B cell (primary cell): ENCODE results near the gene SELENOF. TPM values are rescaled to one million over a fixed set of nuclear protein-coding genes. Genes with fewer than 3 reads are reported as not detected.

Experiments
- ATAC-seq: fragments of 200-7000 bp; cut with Tn5 transposase; one replicate; pipeline ENCODE4 v1.10.0; 2021; ENCODE audit warnings: low read depth, mild to moderate bottlenecking, moderate number of reproducible peaks, moderate library complexity
- CTCF ChIA-PET: fragments of 350-600 bp; sonication (Branson Sonifier 250); formaldehyde crosslinking; loops from one replicate; lab custom pipeline; 2021; ENCODE audit warnings: antibody characterized with exemption, inconsistent platforms; lab: Charles Lee
- POLR2A ChIA-PET: fragments of 350-600 bp; sonication (Branson Sonifier 250); formaldehyde crosslinking; loops from one replicate; lab custom pipeline; 2021; ENCODE audit warnings: antibody characterized with exemption; lab: Charles Lee
- DNase-seq: peaks from one replicate; pipeline ENCODE4 v3.0.0; 2013
- H2AFZ ChIP-seq: 2 replicates; pipeline ENCODE4 v1.6.1; 2012; ENCODE audit warnings: mild to moderate bottlenecking, low read depth, low read length; ENCODE audit not compliant: insufficient read depth, poor library complexity, severe bottlenecking
- H3K27ac ChIP-seq, 2 donors: 1 replicate in 1 of 2; 2 replicates in 1 of 2; pipeline ENCODE4 v1.5.1; 2012 to 2013; ENCODE audit warnings: low read length in 2 of 2, mild to moderate bottlenecking in 2 of 2, moderate library complexity in 1 of 2
- H3K27me3 ChIP-seq, 4 experiments: fragments of 200-600 bp in 1 of 4; sonication (generic) in 1 of 4; replicated peaks in 1 of 4; 1 replicate in 2 of 4; 2 replicates in 2 of 4; pipeline versions ENCODE4 v1.6.1 to v1.7.0; 2013 to 2016; ENCODE audit warnings: low read length in 3 of 4, mild to moderate bottlenecking in 2 of 4, mixed read lengths in 1 of 4, moderate library complexity in 1 of 4; ENCODE audit not compliant: insufficient read depth in 4 of 4, control insufficient read depth in 3 of 4; ENCODE audit errors: control extremely low read depth in 1 of 4
- H3K36me3 ChIP-seq, 2 experiments: replicated peaks in 1 of 2; 1 replicate in 1 of 2; 2 replicates in 1 of 2; pipeline versions ENCODE4 v1.6.1 to v1.7.1; 2013; ENCODE audit warnings: low read length in 1 of 2; ENCODE audit not compliant: insufficient read depth in 2 of 2, control insufficient read depth in 1 of 2; ENCODE audit errors: control extremely low read depth in 1 of 2, extremely low read depth in 1 of 2
- H3K4me1 ChIP-seq, 2 donors: fragments of 200-600 bp in 1 of 2; sonication (generic) in 1 of 2; 1 replicate in 1 of 2; 2 replicates in 1 of 2; pipeline versions ENCODE4 v1.5.1 to v1.6.1; 2013 to 2017; ENCODE audit warnings: low read length in 2 of 2; ENCODE audit not compliant: control insufficient read depth in 2 of 2, insufficient read depth in 2 of 2
- H3K4me2 ChIP-seq: replicated peaks from 2 replicates; pipeline ENCODE3; 2012; ENCODE audit warnings: mild to moderate bottlenecking, low read depth, low read length; ENCODE audit not compliant: poor library complexity, severe bottlenecking
- H3K4me3 ChIP-seq, 5 experiments: fragments of 200-600 bp in 1 of 5; sonication (generic) in 1 of 5; 1 replicate in 3 of 5; 2 replicates in 2 of 5; pipeline versions ENCODE4 v1.5.1 to v1.7.0; 2011 to 2016; ENCODE audit warnings: low read length in 4 of 5, mild to moderate bottlenecking in 4 of 5, low read depth in 2 of 5, control low read depth in 1 of 5, moderate library complexity in 1 of 5; ENCODE audit not compliant: insufficient read depth in 1 of 5; ENCODE audit errors: control extremely low read depth in 1 of 5, extremely low read depth in 1 of 5
- H3K79me2 ChIP-seq: fragments of 200-600 bp; sonication (generic); one replicate; pipeline ENCODE4 v1.6.0; 2016; ENCODE audit warnings: low read length; ENCODE audit not compliant: control insufficient read depth, insufficient read depth
- H3K9ac ChIP-seq: fragments of 200-600 bp; sonication (generic); 2 replicates; pipeline ENCODE4 v1.6.1; 2017; ENCODE audit warnings: mild to moderate bottlenecking, low read length, moderate library complexity
- H3K9me3 ChIP-seq, 3 donors: one replicate each; pipeline versions ENCODE4 v1.6.1 to v1.7.1; 2013; ENCODE audit warnings: low read length in 2 of 3; ENCODE audit not compliant: control insufficient read depth in 2 of 3, insufficient read depth in 1 of 3; ENCODE audit errors: control extremely low read depth in 1 of 3
- H4K20me1 ChIP-seq: 2 replicates; pipeline ENCODE4 v1.6.0; 2012; ENCODE audit warnings: mild to moderate bottlenecking, low read length; ENCODE audit not compliant: insufficient read depth, control insufficient read depth, poor library complexity, severe bottlenecking
- H3K27ac Mint-ChIP-seq: one replicate; pipeline ENCODE4 v1.8.0; 2021; ENCODE audit warnings: mixed read lengths
- H3K27me3 Mint-ChIP-seq: one replicate; pipeline ENCODE4 v1.8.0; 2021; ENCODE audit warnings: mixed read lengths
- H3K4me1 Mint-ChIP-seq: one replicate; pipeline ENCODE4 v1.8.0; 2021; ENCODE audit warnings: mixed read lengths
- H3K4me3 Mint-ChIP-seq: one replicate; pipeline ENCODE4 v1.8.0; 2021; ENCODE audit warnings: mixed read lengths
- H3K9me3 Mint-ChIP-seq: one replicate; pipeline ENCODE4 v1.8.0; 2022; ENCODE audit warnings: mixed read lengths; ENCODE audit not compliant: insufficient read depth
- CTCF ChIP-seq: fragments of 200-600 bp; IDR thresholded peaks from one replicate; pipeline ENCODE4 v1.8.0; 2022; ENCODE audit warnings: antibody characterized with exemption, mild to moderate bottlenecking
- EZH2 ChIP-seq: IDR thresholded peaks from 2 replicates; pipeline ENCODE4 v1.6.1; 2012; ENCODE audit warnings: borderline replicate concordance, low read depth, mild to moderate bottlenecking, moderate library complexity, low read length; ENCODE audit not compliant: insufficient read depth, poor library complexity, severe bottlenecking
- WGBS: methylation state at CpG from one replicate; pipeline ENCODE4 v1.1.5; 2013; ENCODE audit warnings: missing lambda C conversion rate; ENCODE audit not compliant: insufficient coverage; 5-methylcytosine and 5-hydroxymethylcytosine counted together
- intact Hi-C: fragments of 100-400 bp; cut with micrococcal nuclease; formaldehyde crosslinking; loops from one replicate; pipeline ENCODE4 v1.10.0; 2022
- polyA plus RNA-seq: library from polyadenylated mRNA; depleted of rRNA; stranded (reverse); fragments of >200 nt; gene quantifications from 2 replicates; pipeline ENCODE4 v1.2.3, GENCODE V29; 2012
- total RNA-seq, 2 donors: library from RNA; stranded (reverse); fragments of 120-200 nt in 1 of 2; gene quantifications; 1 replicate in 1 of 2; 2 replicates in 1 of 2; pipeline versions ENCODE4 v1.2.3 to v1.2.4, GENCODE V29; 2013 to 2022

Gene SELENOF
- total and polyA plus RNA-seq, 2 donors (not counting 1 experiment from before 2014, with no cell fraction given), result 113 to 185 TPM

GRCh38 chr1:86916752-86917151 lies 2.8 kb upstream of the SELENOF start:
- Mint-ChIP-seq H3K4me1 (peaks cover 25% of the 10 kb centered on the region), H3K4me3 (no peak overlapping the region), H3K27me3 (no peaks in the 10 kb centered on the region), H3K27ac (no peak overlapping the region), H3K9me3 (no peaks in the 10 kb centered on the region)
- H3K9ac ChIP-seq, result no peak overlapping the region
- TF ChIP-seq CTCF (no peak), EZH2 (no peak)
- H3K4me3 ChIP-seq, result no peak overlapping the region
- intact Hi-C loops, result loop anchor here (5.0 kb wide), 1 partner anchor 166 kb away; no protein-coding TSS in a partner anchor
- ChIA-PET CTCF (interaction anchor here (2.0 to 4.1 kb wide), 3 partner anchors 83 to 212 kb away, joined by 6 to 38 read pairs (median 16); partner anchors contain the start of gene SH3GLB1), POLR2A (no interaction called here)
- H3K79me2 ChIP-seq, result peaks cover 88% of the 10 kb centered on the region
- no peaks in the 10 kb centered on the region for H3K36me3 ChIP-seq
- peaks cover 28% of the 10 kb centered on the region for H4K20me1 ChIP-seq
- no peaks in the 10 kb centered on the region for H3K27me3 ChIP-seq
- H3K27ac ChIP-seq, result no peak overlapping the region
- H2AFZ ChIP-seq, result no peak overlapping the region
- no peak for ATAC-seq
- peaks cover 0 to 4% (median 0%) of the 10 kb centered on the region in 3 donors for H3K9me3 ChIP-seq
- no peak for DNase-seq
- H3K4me2 ChIP-seq, result no peak overlapping the region
- H3K4me1 ChIP-seq, result peaks cover 22 to 23% of the 10 kb centered on the region in 2 donors
- WGBS, result no CpG with 5 or more reads among the region's 1 CpG

- H3K36me3 ChIP-seq, result peaks cover 3 to 4% of the 10 kb centered on the region in 2 experiments
- peaks cover 0 to 1% (median 0%) of the 10 kb centered on the region in 3 donors for H3K9me3 ChIP-seq
- WGBS, result 4% methylated on average over 13 of the region's 14 CpGs
- peaks cover 88% of the 10 kb centered on the region for H3K79me2 ChIP-seq
- peaks cover 38% of the 10 kb centered on the region for H4K20me1 ChIP-seq
- no peak overlapping the region for H3K27ac Mint-ChIP-seq
- ATAC-seq, result no peak
- peaks cover 34% of the 10 kb centered on the region for H3K4me1 Mint-ChIP-seq
- H3K4me2 ChIP-seq, result peak overlapping the region; percentile 87
- peak overlapping the region; percentile 91 for H3K9ac ChIP-seq
- H3K9me3 Mint-ChIP-seq, result no peaks in the 10 kb centered on the region
- CTCF ChIA-PET, result interaction anchor here (0.8 to 4.1 kb wide), 5 partner anchors 49 to 211 kb away, joined by 3 to 38 read pairs (median 9); partner anchors contain the start of gene SH3GLB1
- H3K27me3 Mint-ChIP-seq, result no peaks in the 10 kb centered on the region
- peak overlapping the region; percentile 14 to 80 for H3K27ac ChIP-seq
- intact Hi-C loops, result loop anchor here (2.0 to 5.0 kb wide), 3 partner anchors 141 to 1975 kb away; partner anchors contain the start of gene GTF2B
- no peak for TF ChIP-seq EZH2
- TF ChIP-seq CTCF, result no peak
- no peaks in the 10 kb centered on the region for H3K27me3 ChIP-seq
- peak overlapping the region; percentile 92 for H2AFZ ChIP-seq
- H3K4me3 Mint-ChIP-seq, result no peak overlapping the region
- POLR2A ChIA-PET, result interaction anchor here (3.5 kb wide), 1 partner anchor 211 kb away, joined by 20 read pairs; the partner anchor contains the start of gene SH3GLB1
- H3K4me1 ChIP-seq, result peaks cover 29 to 31% of the 10 kb centered on the region in 2 donors
- peak overlapping the region; percentile 90 to 96 (median 91) for H3K4me3 ChIP-seq
- DNase-seq, result no peak
These were observed 1.9 kb upstream of the SELENOF start for GRCh38 chr1:86915737-86916235.
